SHP77 treated with DMSO at 0.1 percent for 48 hours (cell line): ENCODE measurements around the gene GARNL3.
A peak's percentile ranks its signal among the peaks of the same experiment; 100 is the strongest.

ENCODE experiments used
- DNase-seq: peaks from one replicate; lab custom pipeline; 2025; lab: John Stamatoyannopoulos, UW

Gene GARNL3

DNA sequence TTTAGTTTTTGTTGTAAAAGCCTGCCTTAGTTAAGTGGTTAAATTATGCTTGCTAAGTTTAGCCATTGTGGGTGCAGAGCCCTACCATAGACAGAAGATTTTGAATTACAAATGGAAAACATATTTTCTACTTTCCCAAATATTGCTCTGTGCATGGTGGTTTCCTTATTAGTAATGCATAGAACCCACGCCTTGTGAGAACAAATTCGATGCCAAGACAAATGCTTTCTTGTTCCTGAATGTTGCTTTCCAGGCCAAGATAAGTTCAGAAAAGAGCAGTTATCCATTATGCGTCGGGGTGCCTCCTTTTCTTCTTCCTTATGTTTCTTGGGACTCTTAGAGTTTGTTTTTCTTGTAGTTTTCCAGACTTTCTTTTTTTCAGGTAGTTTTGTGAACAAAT is 31.0 kb upstream of the GARNL3 start:
- no peak for DNase-seq

GRCh38 chr9:127233989-127234388 is 30.6 kb upstream of the GARNL3 start:
- DNase-seq: no peak

DNA sequence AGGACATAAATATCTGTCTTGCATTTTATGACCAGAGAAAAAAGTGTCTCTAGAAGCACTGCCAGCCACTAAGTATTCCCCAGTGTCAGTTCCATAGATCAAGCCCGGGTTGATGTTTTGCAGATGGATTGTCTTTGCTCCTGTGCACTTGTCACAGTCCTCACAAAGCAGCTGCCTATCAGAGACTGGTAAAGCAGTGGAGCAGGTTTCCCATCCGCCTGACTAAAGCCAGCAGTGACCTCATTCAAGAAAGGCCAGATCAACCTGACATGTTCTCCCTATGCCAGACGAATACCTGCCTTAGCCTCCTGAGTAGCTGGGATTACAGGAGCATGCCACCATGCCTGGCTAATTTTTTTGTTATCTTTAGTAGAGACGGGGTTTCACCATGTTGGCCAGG is 26.8 kb upstream of the GARNL3 start:
- DNase-seq: no peak

GRCh38 chr9:127241354-127241753 is 23.2 kb upstream of the GARNL3 start:
- no peak for DNase-seq

- peak; percentile 96 for DNase-seq
Observed at GRCh38 chr9:127244609-127245601, 19.7 kb upstream of the GARNL3 start.

GRCh38 chr9:127245637-127246164 is 18.9 kb upstream of the GARNL3 start:
- DNase-seq: no peak

- no peak for DNase-seq
Observed at GRCh38 chr9:127248241-127248640, 16.3 kb upstream of the GARNL3 start.

GRCh38 chr9:127249877-127250276 is 14.7 kb upstream of the GARNL3 start:
- DNase-seq: no peak

- no peak for DNase-seq
Observed at GRCh38 chr9:127250896-127251391, 13.6 kb upstream of the GARNL3 start.

DNA sequence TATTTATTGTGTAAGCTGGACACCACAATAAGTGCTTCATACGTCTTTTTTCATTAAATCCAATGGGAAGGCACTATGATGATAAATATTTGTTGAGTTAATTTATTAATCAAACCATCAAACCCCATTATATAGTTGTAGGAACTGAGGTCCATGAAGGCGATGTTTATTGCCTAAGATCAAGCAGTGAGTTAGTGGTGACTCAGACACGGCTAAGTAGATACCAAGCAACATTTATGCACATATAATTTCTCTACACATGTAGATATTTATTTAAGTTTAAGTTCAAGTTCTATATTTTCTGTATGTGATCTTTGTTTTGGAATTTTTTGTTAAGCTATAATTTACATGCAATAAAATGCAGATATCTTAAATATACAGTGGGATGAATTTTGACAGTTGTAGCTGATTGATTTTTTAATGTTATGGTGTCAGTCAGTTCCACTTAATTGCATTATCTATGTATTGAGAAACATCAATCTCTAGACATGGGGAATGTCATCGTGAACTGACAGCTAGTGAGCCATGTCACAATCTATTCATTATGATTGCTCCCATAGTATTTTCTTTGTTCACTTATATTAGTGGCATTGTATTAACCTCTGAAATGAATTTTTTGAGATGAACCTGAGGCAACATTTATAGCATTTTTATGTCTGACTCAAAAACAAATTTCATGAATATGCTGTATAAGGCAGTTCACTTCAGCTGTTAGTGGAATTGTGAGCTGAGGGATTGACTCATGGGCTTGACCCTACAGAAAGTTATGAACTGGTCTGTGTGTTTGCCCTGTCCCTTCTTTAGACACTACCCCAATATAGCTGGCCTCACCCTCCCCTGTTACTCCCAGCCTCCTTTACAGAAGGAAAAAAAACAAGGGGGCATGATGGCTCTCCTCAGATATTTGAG is 11.9 kb upstream of the GARNL3 start:
- no peak for DNase-seq

DNA sequence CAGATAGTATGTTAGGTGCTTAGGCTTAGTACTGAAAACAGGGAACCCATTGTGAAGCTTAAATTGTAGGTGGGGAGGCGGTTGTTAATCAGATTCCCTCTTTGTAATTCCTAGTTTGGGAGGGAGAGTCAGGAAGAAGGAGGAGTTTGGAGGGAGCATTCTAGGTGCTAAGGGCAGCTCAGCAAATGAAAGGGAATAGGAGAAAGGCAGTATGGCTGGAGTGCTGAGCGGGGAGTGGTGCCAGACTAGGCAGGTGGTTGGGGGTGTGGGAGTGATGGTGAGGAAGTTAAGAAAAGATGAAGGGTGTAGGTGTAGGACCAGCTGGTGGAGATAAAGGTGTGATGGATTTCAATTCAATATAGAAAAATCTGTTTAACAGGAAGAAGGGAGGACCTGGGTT is 11.1 kb upstream of the GARNL3 start:
- DNase-seq: no peak

DNA sequence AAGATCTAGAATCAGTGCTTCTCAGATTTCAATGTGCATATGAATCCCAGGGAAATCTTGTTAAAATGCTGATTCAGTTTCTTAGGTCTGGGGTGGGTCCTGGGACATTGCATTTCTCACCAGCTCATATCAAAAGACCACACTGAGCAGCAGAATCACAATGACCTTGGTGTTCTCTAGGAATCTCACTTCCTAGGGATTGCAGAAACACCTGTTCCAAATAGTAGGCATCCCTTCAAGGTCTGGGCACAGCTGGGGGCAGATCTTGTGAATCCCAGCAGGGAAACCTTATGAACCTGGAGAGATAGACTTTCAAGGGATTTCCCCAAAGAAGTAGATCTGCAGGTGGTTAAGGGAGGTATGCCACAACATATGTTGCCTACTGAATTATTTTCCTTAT is 8.9 kb upstream of the GARNL3 start:
- no peak for DNase-seq

DNA sequence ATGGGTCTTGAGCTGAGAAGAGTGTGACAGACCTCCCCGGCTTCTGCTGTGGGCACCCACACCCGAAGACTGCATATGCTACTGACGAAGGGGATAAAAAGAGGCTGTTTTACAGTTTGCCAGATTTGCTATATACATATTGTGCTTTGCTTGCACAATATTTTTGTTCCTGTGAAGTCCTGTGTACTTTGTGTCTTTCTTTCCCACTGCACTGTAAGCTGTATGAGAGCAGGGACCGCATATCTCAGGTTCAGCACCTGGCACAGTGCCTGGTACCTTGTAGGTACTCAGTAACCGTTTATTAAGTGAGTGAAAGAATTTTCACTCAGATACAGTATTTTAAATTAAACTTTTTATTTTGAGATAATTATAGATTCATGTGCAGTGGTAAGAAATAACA is 8.2 kb upstream of the GARNL3 start:
- DNase-seq: no peak

DNA sequence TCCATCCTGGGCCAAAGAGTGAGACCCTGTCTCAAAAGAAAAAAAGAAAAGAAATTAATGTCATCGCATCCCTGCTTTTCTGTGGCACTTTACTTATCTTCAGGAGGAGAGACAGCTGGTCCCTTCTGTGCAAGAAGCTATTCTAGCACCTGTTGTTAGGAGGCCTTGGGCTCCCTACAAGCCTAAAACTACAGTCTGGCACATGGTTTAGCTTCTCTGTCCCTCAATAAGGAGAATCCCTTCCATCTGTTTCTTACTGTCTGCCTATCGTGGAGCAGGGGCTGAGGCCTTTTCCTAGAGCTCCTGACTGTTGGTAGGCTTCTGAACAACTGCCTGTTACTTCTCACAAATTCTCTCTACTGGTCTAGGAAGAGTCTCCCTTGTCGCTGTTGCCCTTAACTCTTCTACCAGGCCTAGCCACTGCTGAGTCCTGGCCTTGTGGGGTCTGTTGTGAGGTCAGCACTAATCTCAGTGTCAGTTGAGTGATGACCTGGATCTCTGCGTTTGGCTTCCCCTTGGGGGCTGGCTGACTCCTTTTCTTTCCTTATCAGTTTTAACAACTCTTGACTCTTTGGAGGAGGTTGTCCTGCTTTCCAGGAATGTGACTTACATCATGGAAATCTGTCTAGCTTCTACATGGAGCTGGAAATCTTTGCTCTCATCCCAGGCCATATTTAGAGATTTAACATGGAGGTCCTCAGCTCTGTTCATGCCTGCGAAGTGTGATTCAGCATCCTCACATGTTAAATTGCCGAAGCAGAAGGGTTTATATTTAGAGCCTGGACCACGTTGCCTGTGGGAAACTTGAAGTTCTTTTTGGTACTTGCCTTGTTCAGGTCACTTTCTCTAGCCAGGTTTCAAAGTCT is 5.7 kb upstream of the GARNL3 start:
- no peak for DNase-seq

DNA sequence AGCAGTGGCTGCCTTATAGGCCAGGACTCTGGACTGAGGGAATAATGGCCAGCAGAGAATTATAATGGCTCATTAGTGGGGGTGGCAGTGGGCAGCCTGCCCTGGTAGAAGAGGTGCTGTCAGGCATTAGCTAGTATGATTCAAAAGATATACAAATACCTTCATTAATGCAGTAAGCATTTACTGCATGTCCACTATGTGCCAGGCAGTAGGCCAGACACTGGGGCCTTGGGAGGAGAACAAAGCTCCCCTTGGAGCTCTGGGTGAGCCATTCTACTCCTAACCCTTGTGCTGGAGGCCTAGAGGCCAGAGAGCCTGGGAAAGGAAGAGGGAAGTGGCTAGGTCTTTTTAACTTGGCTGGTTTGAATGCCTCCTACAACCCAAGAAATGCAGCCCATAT is 2.0 kb upstream of the GARNL3 start:
- DNase-seq: no peak

DNA sequence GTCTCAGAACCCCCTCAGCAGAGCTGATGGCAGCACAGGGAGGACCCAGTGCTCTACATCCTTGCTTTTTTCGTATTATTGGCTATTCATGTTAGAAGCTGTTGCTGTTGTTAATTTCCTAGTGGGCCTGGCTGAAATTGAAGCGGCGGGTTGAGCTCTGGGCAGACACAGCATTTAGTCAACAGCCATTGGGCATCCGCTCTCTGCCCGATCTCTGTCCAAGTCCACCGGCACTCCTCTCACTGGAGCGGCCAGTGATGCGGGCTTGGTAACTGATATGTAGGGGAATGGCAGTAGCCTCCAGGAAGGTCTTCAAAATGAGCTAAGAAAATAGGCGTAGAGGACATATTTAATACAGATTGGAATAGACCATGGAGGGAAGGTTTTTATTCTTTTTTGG is 1.3 kb upstream of the GARNL3 start:
- no peak for DNase-seq

GRCh38 chr9:127263664-127264063 is 910 bp upstream of the GARNL3 start:
- DNase-seq: no peak

DNA sequence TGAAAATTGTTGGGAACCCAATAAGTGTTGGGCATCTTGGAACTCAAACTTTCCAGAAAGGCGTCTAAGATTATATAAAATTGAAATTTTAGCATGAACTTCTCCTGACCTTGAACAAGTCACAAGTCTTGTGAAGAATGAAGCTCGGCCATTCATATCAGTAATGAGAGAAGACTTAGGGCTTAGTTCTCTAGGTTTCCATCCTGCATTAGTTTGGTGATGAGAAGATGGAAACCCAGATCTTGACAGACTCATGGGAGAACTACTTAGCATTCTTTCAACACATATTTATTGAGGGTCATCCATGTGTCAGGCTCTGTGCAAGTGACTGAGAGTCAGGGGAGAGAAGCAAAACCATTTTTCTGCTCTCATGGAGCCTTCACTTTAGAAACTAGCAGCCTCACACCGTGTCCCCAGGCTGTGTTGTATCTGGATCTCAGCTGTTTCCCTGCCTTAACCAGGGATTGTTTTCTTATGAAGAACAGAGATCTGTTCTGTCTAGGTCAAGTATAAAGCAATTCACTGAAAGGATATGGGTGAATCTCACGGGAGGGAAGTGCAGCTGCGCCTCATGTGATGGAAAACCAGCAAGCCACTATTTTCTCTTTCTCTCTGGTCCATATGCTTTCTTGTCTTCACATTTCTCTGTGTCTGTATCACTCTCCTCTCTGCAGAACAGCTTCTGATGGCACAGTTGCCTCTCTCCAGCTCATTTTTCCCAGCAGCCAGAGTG is 3.4 kb downstream of the GARNL3 start:
- DNase-seq: no peak

GRCh38 chr9:127269449-127269848 is 4.9 kb downstream of the GARNL3 start:
- no peak for DNase-seq

- no peak for DNase-seq
Observed at GRCh38 chr9:127273326-127273725, 8.8 kb downstream of the GARNL3 start.

GRCh38 chr9:127277099-127277498 is 12.5 kb downstream of the GARNL3 start:
- DNase-seq: no peak
